ENCODE data around the gene RAB31. TPM values are rescaled to one million over a fixed set of nuclear protein-coding genes. Genes with fewer than 3 reads are reported as not detected.

The RAB31 gene
- total RNA-seq, 2 experiments from 2014 or later, result not detected

DNA sequence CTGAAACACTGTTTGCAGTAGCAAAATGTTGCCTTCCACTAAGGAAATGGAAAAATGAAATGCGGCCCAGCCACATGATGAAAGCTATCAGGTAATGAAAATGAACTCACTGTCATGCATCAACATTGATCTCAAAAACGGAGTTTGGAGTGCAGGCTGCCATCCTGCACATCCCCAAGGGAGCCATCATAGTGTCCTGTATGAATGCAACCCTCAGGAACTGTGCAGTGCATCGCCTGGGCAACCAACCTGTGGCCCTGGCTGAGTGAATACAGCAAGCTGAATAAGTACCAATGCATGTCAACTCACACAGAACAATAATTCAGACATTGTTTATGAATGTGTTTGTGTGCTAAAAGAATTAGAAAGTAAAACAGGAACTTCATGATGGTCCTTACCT, 154.6 kb downstream of the RAB31 start:
- peaks cover 9% of the 10 kb centered on the region for H3K9me3 Mint-ChIP-seq (ENCODE audit: insufficient read depth)
- POLR2A ChIA-PET, result no interaction called here
- H3K36me3 Mint-ChIP-seq (ENCODE audit: low read depth), result no peaks in the 10 kb centered on the region
- CTCF ChIA-PET, result no interaction called here
- H3K27me3 Mint-ChIP-seq (ENCODE audit: low read depth), result peaks cover 2% of the 10 kb centered on the region
- peaks cover 3% of the 10 kb centered on the region for H3K4me1 Mint-ChIP-seq (ENCODE audit: low read depth)
- DNase-seq (no peak), ATAC-seq (no peak)
- no peak overlapping the region for H3K27ac Mint-ChIP-seq
- no peak overlapping the region for H3K4me3 Mint-ChIP-seq

DNA sequence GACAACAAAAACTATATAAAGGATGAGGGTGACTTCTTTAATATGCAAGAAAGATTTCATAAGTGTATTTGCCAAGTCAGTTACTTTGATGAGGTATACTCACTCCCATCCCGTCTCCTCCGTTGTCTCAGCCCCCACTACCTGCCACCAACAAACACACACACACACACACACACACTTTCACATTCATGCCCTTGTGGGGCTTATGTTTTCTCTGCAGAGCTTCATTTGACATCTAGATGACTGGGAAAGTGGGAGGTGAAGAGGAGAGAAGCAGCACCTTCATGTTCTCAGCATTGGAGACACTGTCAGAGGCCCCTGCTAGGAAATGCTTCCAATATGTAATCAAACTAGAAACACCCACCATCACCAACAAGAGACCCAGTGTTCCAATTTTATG, 155.2 kb downstream of the RAB31 start:
- peaks cover 3% of the 10 kb centered on the region for H3K4me1 Mint-ChIP-seq (ENCODE audit: low read depth)
- ChIA-PET POLR2A (no interaction called here), CTCF (no interaction called here)
- H3K27me3 Mint-ChIP-seq (ENCODE audit: low read depth), result peaks cover 2% of the 10 kb centered on the region
- peaks cover 9% of the 10 kb centered on the region for H3K9me3 Mint-ChIP-seq (ENCODE audit: insufficient read depth)
- H3K4me3 Mint-ChIP-seq, result no peak overlapping the region
- no peak overlapping the region for H3K27ac Mint-ChIP-seq
- DNase-seq (no peak), ATAC-seq (no peak)
- no peaks in the 10 kb centered on the region for H3K36me3 Mint-ChIP-seq (ENCODE audit: low read depth)

DNA sequence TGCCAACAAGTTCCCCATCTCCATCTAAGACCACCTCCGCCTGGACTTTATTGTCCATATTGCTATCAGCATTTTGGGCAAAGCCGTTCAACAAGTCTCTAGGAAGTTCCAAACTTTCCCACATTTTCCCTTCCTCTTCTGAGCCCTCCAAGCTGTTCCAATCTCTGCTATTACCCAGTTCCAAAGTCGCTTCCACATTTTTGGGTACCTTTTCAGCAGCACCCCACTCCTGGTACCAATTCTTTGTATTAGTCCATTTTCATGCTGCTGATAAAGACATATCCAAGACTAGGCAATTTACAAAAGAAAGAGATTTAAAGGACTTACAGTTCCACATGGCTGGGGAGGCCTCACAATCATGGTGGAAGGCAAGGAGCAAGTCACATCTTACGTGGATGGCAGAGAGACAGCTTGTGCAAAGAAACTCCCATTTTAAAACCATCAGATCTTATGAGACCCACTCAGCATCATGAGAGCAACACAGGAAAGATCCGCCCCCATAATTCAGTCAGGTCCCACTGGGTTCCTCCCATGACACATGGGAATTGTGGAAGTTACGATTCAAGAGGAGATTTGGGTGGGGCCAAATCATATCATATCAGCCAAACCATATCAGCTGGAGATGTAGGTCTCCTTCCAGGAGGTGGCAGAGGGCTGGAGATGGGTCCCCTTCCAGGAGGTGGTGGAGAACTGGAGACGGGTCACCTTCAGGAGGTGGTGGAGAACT, 157.8 kb downstream of the RAB31 start:
- CTCF ChIA-PET, result no interaction called here

DNA sequence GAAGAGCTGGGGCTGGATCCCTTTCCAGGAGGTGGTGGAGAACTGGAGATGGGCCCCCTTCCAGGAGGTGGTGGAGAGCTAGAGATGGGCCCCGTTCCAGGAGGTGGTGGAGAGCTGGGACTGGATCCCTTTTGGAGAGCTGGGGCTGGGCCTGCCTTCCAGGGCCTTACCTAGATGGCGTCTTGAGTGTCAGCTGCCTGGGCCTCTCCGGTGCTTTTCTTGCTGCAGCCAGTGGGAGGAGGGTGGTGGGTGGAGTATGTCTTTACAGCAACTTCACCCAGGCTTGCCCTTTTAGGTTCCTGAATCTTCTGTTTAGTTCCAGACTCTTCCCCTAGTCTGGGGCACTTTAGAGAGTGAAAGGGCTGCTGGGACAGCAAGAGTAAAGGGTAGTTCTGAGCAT, 158.5 kb downstream of the RAB31 start:
- ChIA-PET CTCF (no interaction called here), POLR2A (no interaction called here)
- Mint-ChIP-seq H3K36me3 (ENCODE audit: low read depth) (no peaks in the 10 kb centered on the region), H3K9me3 (ENCODE audit: insufficient read depth) (peaks cover 9% of the 10 kb centered on the region), H3K4me1 (ENCODE audit: low read depth) (peaks cover 1% of the 10 kb centered on the region), H3K27ac (no peak overlapping the region), H3K4me3 (no peak overlapping the region), H3K27me3 (ENCODE audit: low read depth) (peaks cover 6% of the 10 kb centered on the region)
- ATAC-seq (no peak), DNase-seq (no peak)

More for the DNA sequence above, 157.8 kb downstream of the RAB31 start:
- Mint-ChIP-seq H3K36me3 (ENCODE audit: low read depth) (no peaks in the 10 kb centered on the region), H3K4me1 (ENCODE audit: low read depth) (peaks cover 3% of the 10 kb centered on the region), H3K4me3 (no peak overlapping the region), H3K27ac (no peak overlapping the region), H3K27me3 (ENCODE audit: low read depth) (peaks cover 4% of the 10 kb centered on the region), H3K9me3 (ENCODE audit: insufficient read depth) (peaks cover 9% of the 10 kb centered on the region)
- DNase-seq, result no peak
- POLR2A ChIA-PET, result no interaction called here
- no peak for ATAC-seq

DNA sequence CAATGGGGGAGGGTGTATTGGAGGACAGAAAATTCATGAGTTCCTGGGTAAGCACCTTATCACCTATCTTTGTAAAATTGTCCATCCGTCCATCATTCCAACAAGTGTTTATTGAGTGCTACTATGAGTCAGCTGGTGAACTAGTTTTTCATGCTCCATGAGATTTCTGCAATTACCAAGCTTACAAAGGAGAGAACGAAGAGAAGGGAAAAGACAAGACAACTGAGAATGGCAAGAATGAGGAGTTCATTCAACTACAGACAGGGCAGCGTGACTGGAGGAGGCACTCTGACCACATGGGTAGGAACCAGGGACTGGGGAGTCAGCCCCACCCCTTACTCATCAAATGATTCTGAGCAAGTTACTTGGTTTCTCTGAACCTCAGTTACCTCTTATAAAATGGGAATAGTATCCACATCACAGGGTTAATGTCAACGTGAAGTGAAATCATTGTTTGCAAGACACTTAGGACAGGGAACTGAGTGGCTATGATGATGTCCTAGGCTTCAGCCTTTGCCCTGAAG, 159.0 kb downstream of the RAB31 start:
- ChIA-PET POLR2A (no interaction called here), CTCF (no interaction called here)
- ATAC-seq (no peak), DNase-seq (no peak)
- Mint-ChIP-seq H3K36me3 (ENCODE audit: low read depth) (no peaks in the 10 kb centered on the region), H3K27ac (no peak overlapping the region), H3K4me3 (no peak overlapping the region), H3K9me3 (ENCODE audit: insufficient read depth) (peaks cover 9% of the 10 kb centered on the region), H3K4me1 (ENCODE audit: low read depth) (no peaks in the 10 kb centered on the region), H3K27me3 (ENCODE audit: low read depth) (peaks cover 6% of the 10 kb centered on the region)

DNA sequence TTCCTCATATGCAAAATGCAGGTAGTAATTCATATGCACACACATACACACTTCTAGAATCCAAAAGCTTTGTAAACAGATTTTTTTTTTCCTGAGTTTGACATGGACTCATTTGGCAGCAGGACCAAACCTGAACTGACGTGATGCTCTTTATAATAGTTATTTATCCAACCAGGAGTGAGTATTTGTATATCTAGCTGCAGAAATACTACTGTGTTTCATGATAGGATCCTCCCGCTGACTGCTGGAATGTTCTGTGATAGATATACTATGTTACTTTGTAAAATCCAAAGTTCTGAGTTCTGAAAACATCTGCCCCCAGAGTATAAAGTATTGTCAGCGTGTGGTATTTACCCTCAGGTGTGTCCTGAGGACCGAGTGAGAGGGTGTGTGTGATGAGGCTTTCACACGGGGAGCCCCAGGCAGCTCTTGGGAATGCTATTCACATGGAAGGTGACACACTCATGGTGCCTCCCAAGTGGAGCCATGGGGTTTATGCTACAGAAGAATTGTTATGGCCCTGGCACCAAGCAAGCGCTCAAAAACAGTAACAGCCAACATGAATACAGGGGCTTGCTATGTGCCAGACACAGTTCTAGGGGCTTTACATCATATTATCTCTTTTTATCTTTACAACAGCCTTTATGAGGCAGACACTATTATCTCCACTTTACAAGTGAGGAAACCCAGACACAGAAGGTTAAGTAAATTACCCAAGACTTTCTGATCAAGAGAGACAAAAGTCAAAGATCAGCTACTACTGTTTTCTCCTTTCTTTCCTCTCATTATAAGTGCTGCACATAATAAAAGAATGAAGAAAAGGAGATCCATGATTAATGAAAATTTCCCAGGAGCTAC, 161.0 kb downstream of the RAB31 start:
- POLR2A ChIA-PET, result no interaction called here
- H3K4me1 Mint-ChIP-seq (ENCODE audit: low read depth), result no peaks in the 10 kb centered on the region
- CTCF ChIA-PET, result interaction anchor here (1.6 kb wide), 1 partner anchor 9 kb away, joined by 3 read pairs; no protein-coding TSS in a partner anchor

DNA sequence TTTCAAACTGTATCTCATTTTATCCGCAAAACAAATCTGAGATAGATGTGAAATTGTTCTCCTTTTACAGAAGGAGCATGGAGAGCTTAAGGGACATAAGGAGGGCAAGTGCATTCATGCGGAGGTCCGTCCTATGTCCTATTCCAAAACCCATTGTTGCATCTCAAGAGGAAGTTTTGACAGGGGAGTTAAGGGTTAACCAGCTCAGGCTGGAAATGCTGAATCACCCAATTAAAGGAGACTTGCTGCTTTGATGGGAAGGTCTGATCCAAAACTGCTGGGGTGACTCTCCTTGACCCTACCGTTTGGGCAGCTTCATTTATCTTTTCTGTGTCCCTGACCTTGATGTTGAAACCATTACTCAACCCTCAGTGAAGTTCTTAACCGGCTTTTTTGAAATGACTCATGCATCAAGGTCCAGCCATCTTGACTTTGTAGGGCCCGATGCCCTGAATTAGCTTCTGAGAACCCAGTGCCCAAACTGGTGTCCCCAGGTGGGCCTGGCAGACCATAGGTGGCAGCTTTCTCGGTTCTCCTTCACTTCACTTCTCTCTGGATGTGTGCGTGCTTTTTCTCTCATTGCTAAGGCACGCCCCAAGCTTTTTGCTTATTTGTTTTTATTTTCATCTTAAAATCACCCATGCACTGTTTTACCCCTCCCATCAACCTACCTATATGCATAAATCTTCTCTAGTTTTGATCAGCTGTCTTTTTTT, 161.8 kb downstream of the RAB31 start:
- DNase-seq (no peak), ATAC-seq (no peak)
- ChIA-PET CTCF (interaction anchor here (1.6 kb wide), 1 partner anchor 10 kb away, joined by 3 read pairs; no protein-coding TSS in a partner anchor), POLR2A (no interaction called here)
- H3K4me1 Mint-ChIP-seq (ENCODE audit: low read depth), result no peaks in the 10 kb centered on the region
- no peak overlapping the region for H3K27ac Mint-ChIP-seq
- H3K36me3 Mint-ChIP-seq (ENCODE audit: low read depth), result no peaks in the 10 kb centered on the region
- H3K9me3 Mint-ChIP-seq (ENCODE audit: insufficient read depth), result peaks cover 9% of the 10 kb centered on the region
- no peak overlapping the region for H3K4me3 Mint-ChIP-seq
- peaks cover 4% of the 10 kb centered on the region for H3K27me3 Mint-ChIP-seq (ENCODE audit: low read depth)

More for the DNA sequence above, 161.0 kb downstream of the RAB31 start:
- H3K9me3 Mint-ChIP-seq (ENCODE audit: insufficient read depth), result peaks cover 9% of the 10 kb centered on the region
- H3K27ac Mint-ChIP-seq, result no peak overlapping the region
- H3K36me3 Mint-ChIP-seq (ENCODE audit: low read depth), result no peaks in the 10 kb centered on the region
- DNase-seq (no peak), ATAC-seq (no peak)
- peaks cover 4% of the 10 kb centered on the region for H3K27me3 Mint-ChIP-seq (ENCODE audit: low read depth)
- H3K4me3 Mint-ChIP-seq, result no peak overlapping the region

DNA sequence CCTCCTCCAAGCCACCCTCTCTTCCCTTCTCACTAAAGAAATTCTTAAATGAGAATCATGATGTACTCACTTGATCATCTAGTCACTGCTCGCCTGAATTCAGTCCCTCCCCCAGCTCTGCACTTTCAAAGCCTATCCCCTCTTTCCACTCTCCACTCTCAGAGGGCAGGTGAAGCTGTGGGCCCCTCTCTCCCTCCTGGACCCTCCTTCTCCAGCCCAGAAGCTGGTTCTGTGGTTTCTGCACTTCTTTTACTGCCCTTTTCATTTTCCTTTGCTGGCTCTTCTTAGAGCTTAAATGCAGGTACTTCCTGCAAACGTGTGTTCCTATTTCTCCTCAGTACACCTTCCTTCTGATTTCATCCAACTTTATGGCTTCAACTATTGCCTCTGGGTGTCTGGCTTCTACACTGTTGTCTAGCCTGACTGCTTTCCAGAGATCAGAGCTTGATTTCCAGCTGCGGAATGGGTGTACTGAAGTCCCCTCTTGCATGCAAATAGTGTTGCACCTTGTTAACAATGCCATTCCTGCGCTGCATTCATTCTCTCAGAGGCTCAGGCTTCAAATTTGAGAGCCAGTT, 162.4 kb downstream of the RAB31 start:
- Mint-ChIP-seq H3K4me3 (no peak overlapping the region), H3K4me1 (ENCODE audit: low read depth) (no peaks in the 10 kb centered on the region), H3K36me3 (ENCODE audit: low read depth) (no peaks in the 10 kb centered on the region), H3K9me3 (ENCODE audit: insufficient read depth) (peaks cover 9% of the 10 kb centered on the region), H3K27ac (no peak overlapping the region), H3K27me3 (ENCODE audit: low read depth) (peaks cover 4% of the 10 kb centered on the region)
- ATAC-seq, result no peak
- POLR2A ChIA-PET, result no interaction called here
- CTCF ChIA-PET, result no interaction called here
- no peak for DNase-seq

DNA sequence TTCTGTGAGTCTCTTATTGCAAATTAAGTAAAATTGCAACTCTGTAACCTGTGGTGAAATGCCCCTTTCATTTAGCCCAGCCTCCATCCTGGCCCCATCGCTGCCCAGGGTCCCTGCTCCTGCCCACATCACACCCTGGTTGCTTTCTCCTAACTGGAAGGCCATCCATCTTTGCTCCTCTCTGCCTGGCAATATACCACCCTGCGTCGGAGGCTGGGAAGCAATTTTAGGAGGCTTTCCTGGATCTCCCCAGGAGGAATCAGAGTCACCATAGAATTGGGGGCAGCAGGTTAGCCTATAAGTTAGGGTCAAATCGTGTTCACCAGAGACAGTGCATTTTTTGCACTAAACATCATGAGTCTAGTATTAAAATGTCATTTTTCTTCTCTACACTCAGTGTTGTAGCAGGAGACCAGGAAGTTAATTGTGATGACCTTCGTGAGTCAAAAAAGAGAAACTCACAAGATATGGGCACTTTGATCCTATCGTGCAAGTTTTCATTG, 163.2 kb downstream of the RAB31 start:
- H3K4me3 Mint-ChIP-seq, result no peak overlapping the region
- no peaks in the 10 kb centered on the region for H3K36me3 Mint-ChIP-seq (ENCODE audit: low read depth)
- no peak for DNase-seq
- peaks cover 1% of the 10 kb centered on the region for H3K9me3 Mint-ChIP-seq (ENCODE audit: insufficient read depth)
- no peaks in the 10 kb centered on the region for H3K4me1 Mint-ChIP-seq (ENCODE audit: low read depth)
- peaks cover 4% of the 10 kb centered on the region for H3K27me3 Mint-ChIP-seq (ENCODE audit: low read depth)
- H3K27ac Mint-ChIP-seq, result no peak overlapping the region
- ChIA-PET POLR2A (no interaction called here), CTCF (no interaction called here)
- ATAC-seq, result no peak

DNA sequence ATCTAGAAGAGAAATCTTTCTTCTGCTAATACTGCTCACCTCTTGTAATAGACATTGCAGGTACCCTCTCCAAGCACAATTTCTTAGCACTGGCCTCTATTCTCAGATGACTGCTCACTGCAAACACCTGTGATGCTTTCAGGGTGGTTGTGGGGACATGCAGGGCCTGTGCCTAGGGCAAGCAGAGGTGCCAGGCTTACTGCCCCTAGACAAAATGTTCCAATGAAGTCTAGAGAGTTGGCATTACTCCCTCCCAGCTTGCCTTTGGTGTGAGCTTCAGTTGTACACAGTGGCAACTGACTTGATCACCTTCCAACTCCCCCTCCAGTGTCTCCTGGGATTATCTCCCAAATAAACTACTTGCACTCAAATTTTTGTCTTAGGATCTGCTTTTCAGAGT, 164.7 kb downstream of the RAB31 start:
- H3K36me3 Mint-ChIP-seq (ENCODE audit: low read depth), result no peaks in the 10 kb centered on the region
- H3K9me3 Mint-ChIP-seq (ENCODE audit: insufficient read depth), result no peaks in the 10 kb centered on the region
- H3K27me3 Mint-ChIP-seq (ENCODE audit: low read depth), result peaks cover 4% of the 10 kb centered on the region
- H3K4me1 Mint-ChIP-seq (ENCODE audit: low read depth), result no peaks in the 10 kb centered on the region
- DNase-seq (no peak), ATAC-seq (no peak)
- POLR2A ChIA-PET, result interaction anchor here (0.6 kb wide), 1 partner anchor 923 kb away, joined by 5 read pairs; no protein-coding TSS in a partner anchor
- CTCF ChIA-PET, result no interaction called here
- no peak overlapping the region for H3K27ac Mint-ChIP-seq
- H3K4me3 Mint-ChIP-seq, result no peak overlapping the region

DNA sequence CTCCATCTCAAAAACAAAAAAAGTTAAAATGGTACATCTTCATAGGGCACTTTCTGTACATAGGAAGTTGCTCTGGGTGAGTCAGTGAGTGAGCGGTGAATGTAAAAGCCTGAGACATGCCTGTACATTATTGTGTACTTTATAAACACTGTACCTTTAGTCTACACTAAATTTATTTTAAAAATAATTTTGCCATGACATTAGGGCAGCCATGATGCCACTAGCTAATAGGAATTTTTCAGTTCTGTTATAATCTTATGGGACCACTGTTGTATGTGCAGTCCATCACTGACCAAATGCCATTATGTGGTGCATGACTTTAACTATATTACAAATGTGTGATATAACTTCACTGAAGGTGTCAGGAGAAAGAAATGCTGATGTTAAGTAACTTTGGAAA, 166.6 kb downstream of the RAB31 start:
- Mint-ChIP-seq H3K4me1 (ENCODE audit: low read depth) (no peaks in the 10 kb centered on the region), H3K36me3 (ENCODE audit: low read depth) (no peaks in the 10 kb centered on the region), H3K4me3 (no peak overlapping the region), H3K27me3 (ENCODE audit: low read depth) (peaks cover 2% of the 10 kb centered on the region), H3K9me3 (ENCODE audit: insufficient read depth) (no peaks in the 10 kb centered on the region), H3K27ac (no peak overlapping the region)
- ChIA-PET POLR2A (no interaction called here), CTCF (no interaction called here)
- ATAC-seq, result no peak
- DNase-seq, result no peak
